DOHH2 (cell line): ENCODE data around the gene APOBEC2.

Experiments
- H3F3A ChIP-seq: fragments of 200-600 bp; sonication (generic), shearing (Covaris generic); 2 replicates; pipeline ENCODE4 v1.6.0; 2016; ENCODE audit warnings: antibody characterized with exemption, mild to moderate bottlenecking; ENCODE audit not compliant: control insufficient read depth, insufficient read depth
- H3K27ac ChIP-seq: fragments of 200-600 bp; sonication (generic); 2 replicates; pipeline ENCODE4 v1.5.1; 2014; ENCODE audit warnings: low read depth, mild to moderate bottlenecking, low read length, moderate library complexity
- H3K27me3 ChIP-seq: fragments of 200-600 bp; sonication (generic); 2 replicates; pipeline ENCODE4 v1.6.1; 2014; ENCODE audit warnings: mild to moderate bottlenecking, low read length, mixed read lengths; ENCODE audit not compliant: control insufficient read depth
- H3K36me3 ChIP-seq: fragments of 200-600 bp; sonication (generic); 2 replicates; pipeline ENCODE4 v1.6.1; 2014; ENCODE audit warnings: mild to moderate bottlenecking, low read length, moderate library complexity, mixed read lengths; ENCODE audit not compliant: control insufficient read depth
- H3K4me1 ChIP-seq: fragments of 200-600 bp; sonication (generic); 2 replicates; pipeline ENCODE4 v1.6.1; 2014; ENCODE audit warnings: mild to moderate bottlenecking, low read length, mixed read lengths; ENCODE audit not compliant: control insufficient read depth
- H3K4me2 ChIP-seq: fragments of 200-600 bp; sonication (generic); 2 replicates; pipeline ENCODE4 v1.6.0; 2014; ENCODE audit warnings: mild to moderate bottlenecking, low read length, moderate library complexity
- H3K4me3 ChIP-seq: fragments of 200-600 bp; sonication (generic); 2 replicates; pipeline ENCODE4 v1.5.1; 2014; ENCODE audit warnings: mild to moderate bottlenecking, low read length, mixed read lengths
- H3K79me2 ChIP-seq: fragments of 200-600 bp; sonication (generic); 2 replicates; pipeline ENCODE4 v1.6.1; 2014; ENCODE audit warnings: mild to moderate bottlenecking, low read length, mixed read lengths; ENCODE audit not compliant: control insufficient read depth
- H3K9me2 ChIP-seq: fragments of 200-600 bp; sonication (generic); replicated peaks from 2 replicates; pipeline ENCODE4 v1.6.1; 2014; ENCODE audit warnings: mild to moderate bottlenecking, low read length, mixed read lengths; ENCODE audit not compliant: control insufficient read depth
- H3K9me3 ChIP-seq: fragments of 200-600 bp; sonication (generic); 2 replicates; pipeline ENCODE4 v1.6.1; 2014; ENCODE audit warnings: antibody characterized with exemption, low read length, mixed read lengths; ENCODE audit not compliant: control insufficient read depth, insufficient read depth
- H4K20me1 ChIP-seq: fragments of 200-600 bp; sonication (generic); 2 replicates; pipeline ENCODE4 v1.6.0; 2014; ENCODE audit warnings: low read depth, mild to moderate bottlenecking, antibody characterized with exemption, low read length, moderate library complexity; ENCODE audit not compliant: control insufficient read depth, insufficient read depth
- EZH2phosphoT487 ChIP-seq: fragments of 200-600 bp; sonication (generic); IDR thresholded peaks from 2 replicates; pipeline ENCODE4 v1.6.1; 2017; ENCODE audit warnings: borderline replicate concordance, mild to moderate bottlenecking, antibody characterized with exemption, low read length, moderate library complexity, mixed read lengths
- TF ChIP-seq, protein P1 (sequence below): fragments of 200-600 bp; sonication (generic); IDR thresholded peaks from one replicate; pipeline ENCODE4 v1.5.1; 2014; ENCODE audit warnings: antibody characterized with exemption, mild to moderate bottlenecking, low read depth, low read length; ENCODE audit not compliant: poor library complexity, severe bottlenecking

APOBEC2 gene

DNA sequence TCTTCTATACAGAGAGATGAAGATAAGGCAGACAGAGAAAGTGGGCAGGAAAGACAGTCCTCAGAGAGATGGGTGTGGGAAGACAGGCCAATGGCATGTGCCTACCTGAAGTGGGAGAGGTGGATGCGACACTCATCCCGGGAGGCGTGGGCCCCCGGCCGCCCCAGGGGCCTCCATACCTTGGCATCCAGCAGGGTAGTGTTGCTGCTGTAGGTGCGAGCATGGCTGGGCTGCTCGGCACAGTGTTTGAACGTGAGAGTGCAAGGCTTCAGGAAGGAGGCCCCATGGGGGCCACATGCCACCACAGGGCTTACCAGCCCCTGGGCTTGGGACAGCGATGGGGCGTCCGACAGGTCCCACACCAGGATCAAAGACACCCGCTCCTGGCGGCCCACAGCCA is 19.2 kb upstream of the APOBEC2 start:
- Histone ChIP-seq H3K27me3 (0 out of 2 replicates have a peak, but pooled peaks cover 4% of the 10 kb centered on the region), H4K20me1 (no peaks in the 10 kb centered on the region), H3K9me2 (no peaks in the 10 kb centered on the region), H3K4me3 (no peak overlapping the region), H3F3A (no peaks in the 10 kb centered on the region), H3K27ac (no peak overlapping the region), H3K79me2 (no peaks in the 10 kb centered on the region), H3K4me2 (no peak overlapping the region), H3K4me1 (peaks cover 6% of the 10 kb centered on the region), H3K36me3 (no peaks in the 10 kb centered on the region), H3K9me3 (no peaks in the 10 kb centered on the region)
- TF ChIP-seq EZH2phosphoT487, result no peak
- TF ChIP-seq, protein P1, sequence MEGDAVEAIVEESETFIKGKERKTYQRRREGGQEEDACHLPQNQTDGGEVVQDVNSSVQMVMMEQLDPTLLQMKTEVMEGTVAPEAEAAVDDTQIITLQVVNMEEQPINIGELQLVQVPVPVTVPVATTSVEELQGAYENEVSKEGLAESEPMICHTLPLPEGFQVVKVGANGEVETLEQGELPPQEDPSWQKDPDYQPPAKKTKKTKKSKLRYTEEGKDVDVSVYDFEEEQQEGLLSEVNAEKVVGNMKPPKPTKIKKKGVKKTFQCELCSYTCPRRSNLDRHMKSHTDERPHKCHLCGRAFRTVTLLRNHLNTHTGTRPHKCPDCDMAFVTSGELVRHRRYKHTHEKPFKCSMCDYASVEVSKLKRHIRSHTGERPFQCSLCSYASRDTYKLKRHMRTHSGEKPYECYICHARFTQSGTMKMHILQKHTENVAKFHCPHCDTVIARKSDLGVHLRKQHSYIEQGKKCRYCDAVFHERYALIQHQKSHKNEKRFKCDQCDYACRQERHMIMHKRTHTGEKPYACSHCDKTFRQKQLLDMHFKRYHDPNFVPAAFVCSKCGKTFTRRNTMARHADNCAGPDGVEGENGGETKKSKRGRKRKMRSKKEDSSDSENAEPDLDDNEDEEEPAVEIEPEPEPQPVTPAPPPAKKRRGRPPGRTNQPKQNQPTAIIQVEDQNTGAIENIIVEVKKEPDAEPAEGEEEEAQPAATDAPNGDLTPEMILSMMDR, result no peak

DNA sequence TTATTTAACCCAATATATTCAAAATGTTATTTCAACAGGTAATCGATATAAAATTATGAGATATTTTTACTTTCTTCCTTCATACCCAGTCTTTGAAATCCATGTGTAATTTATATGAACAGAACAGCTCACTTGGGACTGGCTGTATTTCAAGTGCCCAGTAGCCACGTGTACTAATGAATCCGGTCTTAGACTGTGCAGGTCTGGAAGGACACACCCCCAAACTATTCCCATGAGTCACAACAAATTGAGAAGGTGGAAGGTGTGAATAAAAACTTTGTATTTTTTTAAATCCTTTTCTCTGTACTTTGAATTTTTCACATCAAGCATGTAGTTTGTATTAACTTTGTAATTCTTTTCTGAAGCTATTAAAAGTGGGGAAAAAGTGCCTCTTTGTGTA is 16.8 kb upstream of the APOBEC2 start:
- Histone ChIP-seq H3K4me2 (no peak overlapping the region), H3K36me3 (no peaks in the 10 kb centered on the region), H3F3A (no peaks in the 10 kb centered on the region), H3K79me2 (no peaks in the 10 kb centered on the region), H4K20me1 (no peaks in the 10 kb centered on the region), H3K27me3 (0 out of 2 replicates have a peak, but pooled peaks cover 4% of the 10 kb centered on the region), H3K27ac (no peak overlapping the region), H3K9me3 (no peaks in the 10 kb centered on the region), H3K4me3 (no peak overlapping the region), H3K4me1 (no peaks in the 10 kb centered on the region), H3K9me2 (no peaks in the 10 kb centered on the region)
- TF ChIP-seq, protein P1, result no peak
- TF ChIP-seq EZH2phosphoT487, result no peak

DNA sequence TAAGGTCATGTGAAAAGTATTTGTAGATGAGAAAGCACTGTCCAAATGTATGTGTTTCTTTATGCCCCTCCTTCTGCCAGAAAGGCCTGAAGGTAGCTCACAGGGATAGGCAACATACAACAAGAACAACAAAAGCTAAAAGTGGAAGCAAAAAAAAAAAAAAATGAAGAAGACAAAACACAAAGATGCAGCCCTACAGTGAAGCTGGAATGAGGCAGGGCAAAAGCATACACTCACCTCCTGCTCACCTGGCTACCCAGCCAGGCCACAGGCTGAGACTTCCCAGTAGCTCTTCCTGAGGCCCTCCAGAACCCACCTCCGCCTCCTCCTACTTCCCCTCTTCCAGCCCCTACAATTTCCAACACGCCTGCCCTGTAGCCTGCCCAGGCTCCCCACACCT is 16.4 kb upstream of the APOBEC2 start:
- H3F3A ChIP-seq, result no peaks in the 10 kb centered on the region
- TF ChIP-seq, protein P1, result no peak
- TF ChIP-seq EZH2phosphoT487, result no peak
- H3K4me1 ChIP-seq, result no peaks in the 10 kb centered on the region
- no peak overlapping the region for H3K4me3 ChIP-seq
- 0 out of 2 replicates have a peak, but pooled peaks cover 4% of the 10 kb centered on the region for H3K27me3 ChIP-seq
- H3K9me2 ChIP-seq, result no peaks in the 10 kb centered on the region
- no peak overlapping the region for H3K4me2 ChIP-seq
- H3K27ac ChIP-seq, result no peak overlapping the region
- no peaks in the 10 kb centered on the region for H4K20me1 ChIP-seq
- H3K79me2 ChIP-seq, result no peaks in the 10 kb centered on the region
- H3K36me3 ChIP-seq, result no peaks in the 10 kb centered on the region
- H3K9me3 ChIP-seq, result no peaks in the 10 kb centered on the region
